GM21825 (cell line): Measurements from ENCODE around the gene TCF12.

ENCODE experiments used
- ATAC-seq: cut with Tn5 transposase; IDR thresholded peaks from one replicate; pipeline ENCODE4 v1.9.1; 2021; ENCODE audit warnings: mild to moderate bottlenecking, moderate library complexity; ENCODE audit not compliant: unreplicated experiment

Gene TCF12

DNA sequence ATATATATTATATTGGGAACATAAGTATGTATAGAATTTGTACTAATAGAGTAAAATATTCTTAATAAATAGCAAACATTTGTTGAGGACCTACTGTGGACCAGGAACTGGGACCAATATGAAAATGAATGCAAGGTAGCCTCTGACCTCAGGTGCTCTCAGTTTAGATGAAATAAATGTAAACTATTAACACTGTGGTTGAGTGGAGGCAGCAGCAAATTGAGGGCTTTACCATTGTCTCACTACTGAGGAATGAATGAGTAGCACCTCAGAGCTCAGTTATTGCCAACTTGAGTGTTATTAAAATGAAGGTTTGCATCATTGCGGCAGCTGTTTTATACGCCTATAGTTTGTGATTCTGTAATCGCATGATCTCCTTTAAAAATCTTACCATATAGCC lies 366.9 kb downstream of the TCF12 start:
- no peak for ATAC-seq

GRCh38 chr15:57286446-57287122 lies 368.1 kb downstream of the TCF12 start:
- no peak for ATAC-seq

- no peak for ATAC-seq
Observed at GRCh38 chr15:57287123-57287521, 368.7 kb downstream of the TCF12 start.

- ATAC-seq: no peak
Observed at GRCh38 chr15:57288926-57289580, 370.6 kb downstream of the TCF12 start.

DNA sequence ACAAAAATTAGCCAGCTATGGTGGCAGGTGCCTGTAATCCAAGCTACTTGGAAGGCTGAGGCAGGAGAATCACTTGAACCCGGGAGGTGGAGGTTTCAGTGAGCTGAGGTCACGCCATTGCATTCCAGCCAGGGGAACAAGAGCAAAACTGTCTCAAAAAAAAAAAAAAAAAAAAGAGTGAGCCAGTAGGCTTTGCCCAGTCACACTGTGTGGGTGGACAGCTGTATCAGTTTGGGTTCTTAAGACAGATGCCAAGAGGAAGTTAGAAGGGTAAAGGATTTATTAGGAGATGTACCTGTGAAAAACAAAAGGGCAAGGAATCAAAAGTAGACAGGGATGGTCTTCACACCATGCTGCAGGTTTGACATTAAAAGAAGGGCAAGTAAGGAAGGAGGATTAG lies 371.7 kb downstream of the TCF12 start:
- ATAC-seq: no peak

- no peak for ATAC-seq
Observed at GRCh38 chr15:57290826-57291225, 372.4 kb downstream of the TCF12 start.

- ATAC-seq: no peak
Observed at GRCh38 chr15:57296473-57297162, 378.2 kb downstream of the TCF12 start.

- peak; percentile 28 for ATAC-seq
Observed at GRCh38 chr15:57297163-57297593, 378.7 kb downstream of the TCF12 start.

GRCh38 chr15:57297630-57298029 lies 379.2 kb downstream of the TCF12 start:
- ATAC-seq: no peak

DNA sequence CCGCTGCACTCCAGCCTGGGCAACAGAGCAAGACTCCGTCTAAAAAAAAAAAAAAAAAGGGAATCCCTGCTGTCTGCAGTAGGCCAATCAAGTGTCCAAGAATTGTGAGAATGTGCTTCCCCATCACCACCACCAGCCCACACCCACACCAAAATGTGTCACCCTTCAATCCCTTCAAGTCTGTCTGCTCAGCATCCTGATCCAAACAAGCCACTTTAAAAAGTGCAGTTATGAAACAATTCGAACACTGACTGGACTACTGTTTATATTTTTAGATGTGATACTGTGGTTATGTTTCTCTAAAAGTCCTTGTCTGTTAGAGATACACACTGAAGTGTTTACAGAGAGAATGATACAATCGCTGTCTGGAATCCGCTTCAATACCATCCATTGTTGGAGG lies 379.8 kb downstream of the TCF12 start:
- ATAC-seq: no peak

DNA sequence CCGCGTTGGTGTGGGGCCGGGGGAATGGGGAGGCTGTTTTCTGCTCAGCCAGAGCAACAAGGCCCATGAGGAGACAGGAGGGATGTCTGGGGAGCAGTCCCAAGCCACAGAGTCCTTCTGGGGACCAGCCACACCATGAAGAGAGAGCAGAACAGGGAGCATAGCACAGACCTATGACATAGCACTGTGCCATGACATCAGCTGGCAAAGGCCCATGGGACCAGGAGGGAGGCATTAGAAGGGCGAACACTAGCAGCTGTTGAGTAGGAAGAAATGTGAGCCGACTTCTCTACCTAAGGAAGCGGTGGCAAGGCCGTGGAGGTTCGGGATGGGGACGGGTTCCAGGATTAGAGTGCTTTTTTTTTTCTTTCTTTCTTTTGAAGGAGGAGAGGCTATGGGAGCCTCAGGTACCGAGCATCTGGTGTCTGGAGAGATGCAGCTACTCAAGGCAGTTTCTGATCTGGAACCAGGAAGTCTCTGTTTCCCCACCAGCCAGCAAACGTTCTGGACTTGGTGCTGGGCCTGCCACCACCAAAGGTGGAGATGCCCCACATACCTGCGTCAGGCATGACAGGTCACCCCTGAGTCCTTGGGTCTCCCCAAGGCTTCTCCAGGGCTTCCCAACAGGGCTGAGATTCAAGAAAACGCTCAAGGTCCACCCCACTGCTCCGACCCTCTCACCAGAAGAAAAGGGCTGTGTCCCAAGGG lies 380.6 kb downstream of the TCF12 start:
- no peak for ATAC-seq

GRCh38 chr15:57301307-57301706 lies 382.9 kb downstream of the TCF12 start:
- no peak for ATAC-seq

GRCh38 chr15:57302640-57303257 lies 384.3 kb downstream of the TCF12 start:
- ATAC-seq: no peak

DNA sequence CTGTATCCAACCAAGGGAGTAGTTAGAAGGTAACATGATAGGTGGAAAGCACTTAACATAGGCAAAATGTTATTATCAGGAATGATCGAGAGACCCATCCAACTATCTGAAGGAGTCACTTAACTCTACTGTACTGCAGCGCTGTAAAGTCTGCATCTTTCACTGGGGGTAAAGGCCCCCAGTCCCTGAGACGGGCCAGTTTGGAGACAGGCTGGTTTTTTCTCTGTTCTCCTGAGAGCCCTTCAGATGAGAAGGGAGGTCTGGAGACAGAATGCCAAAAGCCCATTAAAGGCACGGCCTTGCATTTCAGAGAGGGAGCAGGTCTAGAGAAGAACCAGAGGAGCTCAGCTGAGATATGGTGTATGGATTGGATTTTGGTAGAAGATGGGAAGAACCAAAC lies 386.6 kb downstream of the TCF12 start:
- ATAC-seq: no peak

- peak; percentile 54 for ATAC-seq
Observed at GRCh38 chr15:57306161-57306943, 387.9 kb downstream of the TCF12 start.

DNA sequence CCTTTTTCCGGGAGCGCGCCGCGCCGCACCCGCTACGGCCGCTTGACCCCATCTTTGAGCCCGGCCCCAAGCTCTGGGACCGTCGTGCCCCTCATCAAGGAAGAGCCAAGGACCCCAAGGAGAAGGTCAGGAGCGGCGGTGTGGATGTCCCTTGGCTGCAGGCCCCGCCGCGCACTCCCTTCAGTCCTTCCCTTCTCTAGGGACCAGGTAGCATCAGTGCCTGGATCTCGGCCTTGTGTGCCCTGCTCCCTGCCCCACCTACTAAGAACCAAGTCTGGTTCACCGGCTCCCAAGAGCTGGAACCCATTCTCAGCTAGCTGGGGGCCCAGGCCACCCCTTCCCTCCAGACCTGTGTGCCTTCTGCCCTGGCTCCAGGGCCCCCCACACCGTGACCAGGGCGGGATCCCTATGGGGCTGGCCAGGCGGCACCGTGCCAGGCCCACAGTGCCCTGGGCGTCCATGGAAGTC lies 388.5 kb downstream of the TCF12 start:
- no peak for ATAC-seq

- no peak for ATAC-seq
Observed at GRCh38 chr15:57307527-57308169, 389.2 kb downstream of the TCF12 start.

GRCh38 chr15:57308170-57308545 lies 389.7 kb downstream of the TCF12 start:
- ATAC-seq: no peak

DNA sequence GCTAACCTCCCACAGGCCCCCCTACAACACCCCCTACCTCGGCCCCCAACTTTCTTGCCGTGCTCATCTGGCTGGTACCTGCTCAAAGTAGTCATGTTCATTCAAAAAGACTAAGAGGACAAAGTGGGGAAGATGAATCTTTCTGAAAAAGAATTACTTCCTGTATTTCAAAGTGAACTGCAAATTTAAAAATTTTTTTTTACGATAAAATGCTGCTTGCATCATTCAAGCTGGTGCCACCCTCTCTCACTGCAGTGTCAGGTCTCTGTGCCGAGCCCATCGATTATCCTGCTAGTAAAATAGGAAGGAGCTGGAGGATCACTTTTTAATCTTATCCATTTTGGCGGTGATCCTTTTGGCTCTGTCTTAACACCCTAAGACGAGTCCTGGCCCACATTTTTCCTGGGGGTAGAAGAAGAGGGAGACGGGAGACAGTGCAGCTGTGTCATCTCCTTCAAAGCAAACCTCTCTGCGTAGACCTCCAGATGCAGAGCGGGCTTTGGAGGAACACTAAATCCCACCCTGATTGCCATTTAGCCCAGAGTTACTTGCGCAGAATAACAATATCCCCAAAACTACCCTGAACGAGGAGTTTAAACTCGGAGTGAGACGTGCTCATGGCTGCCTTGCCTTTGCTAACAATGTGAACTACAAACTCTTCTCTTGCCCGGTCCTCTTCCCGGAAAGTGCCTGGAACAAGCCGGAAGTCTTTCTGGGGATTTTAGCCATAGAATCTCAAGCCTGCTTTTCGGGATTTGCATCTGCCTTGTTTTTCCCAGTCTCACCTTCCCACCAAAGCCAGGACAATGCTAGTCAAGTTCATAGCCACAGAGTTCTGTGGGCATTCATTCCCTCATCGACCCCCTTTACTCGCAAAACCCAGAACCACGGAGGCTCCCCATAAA lies 391.7 kb downstream of the TCF12 start:
- no peak for ATAC-seq
